Renal cortex interstitium (tissue), 11 donors: ENCODE results near the gene CDC25B. TPM values are rescaled to one million over a fixed set of nuclear protein-coding genes. Genes with fewer than 3 reads are reported as not detected.
"Not testable (repeated sequence)": the region's sequence is repeated elsewhere in the genome, so short reads cannot be mapped to it uniquely, and the experiment has no call there.

ENCODE experiments used
- DNase-seq, 11 donors: peaks; one replicate each; pipeline ENCODE4 v3.0.0-alpha.2; 2013; ENCODE audit warnings: low read depth in 9 of 11, low spot score in 4 of 11; ENCODE audit errors: extremely low read depth in 1 of 11
- polyA plus RNA-seq, 3 donors: library from polyadenylated mRNA; unstranded; fragments of 120-200 nt; gene quantifications; one replicate each; pipeline ENCODE4 v1.2.1, GENCODE V29; 2013; ENCODE audit not compliant: insufficient read length in 3 of 3

Gene CDC25B
- polyA plus RNA-seq, 3 donors = 35.4 to 40.3 (median 39.3) TPM

- not testable (repeated sequence) for DNase-seq
These were observed 48.0 kb downstream of the CDC25B start for GRCh38 chr20:3843990-3844619.

DNA sequence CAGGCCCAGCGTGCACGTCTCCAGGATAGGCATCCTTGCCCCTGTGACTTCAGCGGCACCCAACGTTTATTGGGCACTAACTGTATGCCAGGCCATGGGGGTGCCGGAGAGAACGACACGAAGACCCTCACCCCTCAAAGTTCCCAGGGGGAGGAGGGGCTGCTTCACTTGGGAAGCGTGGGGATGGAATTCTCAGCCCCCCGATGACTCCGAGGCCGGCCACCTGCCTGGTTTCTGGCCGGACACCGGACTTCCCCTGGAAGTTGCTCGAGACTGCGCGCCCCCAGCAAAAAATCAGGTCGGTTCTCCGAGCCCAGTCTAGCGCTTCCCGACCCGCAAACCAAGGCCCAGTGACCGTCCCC, 50.2 kb downstream of the CDC25B start:
- peak in 2 of 11 donors; percentile 39 to 56 for DNase-seq

- DNase-seq = peak in 10 of 11 donors; percentile 59 to 86 (median 78)
These were observed 50.8 kb downstream of the CDC25B start, which contains the start of gene MAVS for GRCh38 chr20:3846740-3847428. MAVS (plus strand) TSS chr20:3846834; CDS start chr20:3854625, 7,791 bp downstream.

- DNase-seq = no peak
These were observed 51.4 kb downstream of the CDC25B start for GRCh38 chr20:3847429-3847940.

- no peak for DNase-seq
These were observed 52.5 kb downstream of the CDC25B start for GRCh38 chr20:3848565-3848964.

DNA sequence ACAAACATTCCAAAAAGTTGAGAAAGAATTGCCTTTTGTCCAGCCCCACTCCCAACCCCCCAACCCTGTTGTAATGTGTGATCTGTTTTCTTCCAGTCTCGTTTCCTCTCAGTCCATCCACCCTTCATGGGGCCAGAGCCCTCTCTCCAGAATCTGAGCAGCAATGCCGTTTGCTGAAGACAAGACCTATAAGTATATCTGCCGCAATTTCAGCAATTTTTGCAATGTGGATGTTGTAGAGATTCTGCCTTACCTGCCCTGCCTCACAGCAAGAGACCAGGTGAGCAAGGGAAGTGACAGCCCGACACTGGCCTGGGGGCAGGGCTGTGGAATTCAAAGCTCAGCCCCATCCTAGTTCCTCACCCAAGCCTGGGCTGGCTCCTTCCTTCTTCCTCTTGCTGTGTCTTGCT, 58.4 kb downstream of the CDC25B start:
- no peak for DNase-seq

Other genes with a start within 250 kb of the CDC25B start
- gene GFRA4, start 132.9 kb upstream of the CDC25B start, polyA plus RNA-seq = under 1 TPM; 0.11 to 0.30 (median 0.14) TPM
- 10 to 100 TPM in 1 of 3 donors, 1 to 10 TPM in 2; 7.7 to 15.3 (median 9.7) TPM for gene ADAM33, start 114.3 kb upstream of the CDC25B start, polyA plus RNA-seq
- 1 to 10 TPM in 2 of 3 donors, under 1 TPM in 1; 0.61 to 1.8 (median 1.4) TPM for gene SIGLEC1, start 83.7 kb upstream of the CDC25B start, polyA plus RNA-seq
- 10 to 100 TPM; 11.0 to 19.6 (median 15.6) TPM for gene HSPA12B, start 63.6 kb upstream of the CDC25B start, polyA plus RNA-seq
- gene ADISSP, start 28.6 kb upstream of the CDC25B start, polyA plus RNA-seq = 10 to 100 TPM; 17.4 to 28.4 (median 26.6) TPM
- gene SPEF1, start 14.9 kb upstream of the CDC25B start, polyA plus RNA-seq = 1 to 10 TPM; 1.3 to 2.5 (median 2.0) TPM
- gene CENPB, start 9.6 kb upstream of the CDC25B start, polyA plus RNA-seq = 10 to 100 TPM; 33.6 to 49.5 (median 44.7) TPM
- 10 to 100 TPM in 1 of 3 donors, 1 to 10 TPM in 2; 8.0 to 11.8 (median 9.3) TPM for gene AP5S1, start 24.2 kb downstream of the CDC25B start, polyA plus RNA-seq
- gene MAVS, start 50.5 kb downstream of the CDC25B start, polyA plus RNA-seq = 10 to 100 TPM; 25.7 to 33.9 (median 27.5) TPM
- gene PANK2, start 93.1 kb downstream of the CDC25B start, polyA plus RNA-seq = 10 to 100 TPM; 32.8 to 38.6 (median 36.6) TPM
- gene RNF24, start 219.2 kb downstream of the CDC25B start, polyA plus RNA-seq = 10 to 100 TPM; 22.7 to 25.1 (median 22.7) TPM